HCT116 (cell line): ENCODE data around the gene LY6G6D. TPM values are rescaled to one million over a fixed set of nuclear protein-coding genes. Genes with fewer than 3 reads are reported as not detected.

ENCODE experiments used
- ATAC-seq: fragments of 200-7000 bp; cut with Tn5 transposase; 2 replicates; pipeline ENCODE4 v1.9.1; 2020; ENCODE audit warnings: mild to moderate bottlenecking, moderate library complexity
- BruUV-seq: library from RNA; stranded (reverse); fragments of 400-500 nt; replicated peaks from 2 replicates; lab custom pipeline; 2021; lab: Mats Ljungman, UMichigan
- CTCF ChIA-PET: fragments of 300-600 bp; sonication (Branson Sonifier 250); formaldehyde crosslinking; loops from one replicate; lab custom pipeline; 2021; ENCODE audit warnings: antibody characterized with exemption; lab: Charles Lee
- POLR2A ChIA-PET: fragments of 300-600, 350-600 bp; sonication (Branson Sonifier 250); formaldehyde crosslinking; loops from one replicate; lab custom pipeline; 2021; ENCODE audit warnings: antibody characterized with exemption; lab: Charles Lee
- RAD21 ChIA-PET, 2 experiments: fragments of 300-600 bp; sonication (Branson Sonifier 250); formaldehyde crosslinking; loops; one replicate each; lab custom pipeline; 2023; ENCODE audit warnings: low total read pairs in 2 of 2; ENCODE audit not compliant: uncharacterized antibody in 2 of 2, unreplicated experiment in 2 of 2, low non-redundant PET in 1 of 2; lab: Charles Lee
- DNase-seq: peaks from one replicate; pipeline ENCODE4 v3.0.0-alpha.2; 2010; ENCODE audit warnings: low read depth, low spot score
- H2AFZ ChIP-seq: fragments of 200-600 bp; shearing (Covaris generic), sonication (generic); 2 replicates; pipeline ENCODE4 v1.6.1; 2017; ENCODE audit warnings: low read depth, mixed run types, mixed read lengths, antibody characterized with exemption, low read length; ENCODE audit not compliant: poor library complexity, severe bottlenecking
- H3K27ac ChIP-seq: 2 replicates; pipeline ENCODE4 v1.5.1; 2012; ENCODE audit warnings: low read depth, low read length
- H3K27me3 ChIP-seq: fragments of 200-600 bp; sonication (generic); 2 replicates; pipeline ENCODE4 v1.6.1; 2016; ENCODE audit warnings: mixed run types, low read length, mixed read lengths; ENCODE audit not compliant: insufficient read depth
- H3K36me3 ChIP-seq, 2 experiments: fragments of 200-500 bp in 1 of 2; fragments of 200-600 bp in 1 of 2; sonication (Bioruptor generic) in 1 of 2; sonication (generic) in 1 of 2; 2 replicates each; pipeline versions ENCODE4 v1.5.1 to v1.6.1; 2014 to 2016; ENCODE audit warnings: low read length in 2 of 2, inconsistent platforms in 1 of 2, mixed read lengths in 1 of 2, mixed run types in 1 of 2; ENCODE audit not compliant: insufficient read depth in 2 of 2, control insufficient read depth in 1 of 2
- H3K4me1 ChIP-seq, 2 experiments: fragments of 200-600 bp in 1 of 2; sonication (generic) in 1 of 2; 2 replicates each; pipeline versions ENCODE4 v1.5.1 to v1.6.1; 2012 to 2017; ENCODE audit warnings: low read length in 2 of 2, inconsistent platforms in 1 of 2, mild to moderate bottlenecking in 1 of 2, mixed read lengths in 1 of 2, mixed run types in 1 of 2, moderate library complexity in 1 of 2; ENCODE audit not compliant: insufficient read depth in 2 of 2, control insufficient read depth in 1 of 2
- H3K4me2 ChIP-seq: fragments of 200-600 bp; sonication (generic); 2 replicates; pipeline ENCODE4 v1.6.1; 2017; ENCODE audit warnings: mixed run types, low read length, mixed read lengths
- H3K4me3 ChIP-seq, 2 experiments: fragments of 200-600 bp in 1 of 2; sonication (generic) in 1 of 2; replicated peaks in 1 of 2; 2 replicates each; pipeline ENCODE4 v1.5.1; 2011 to 2016; ENCODE audit warnings: low read length in 2 of 2, control low read depth in 1 of 2, low read depth in 1 of 2, mild to moderate bottlenecking in 1 of 2, mixed read lengths in 1 of 2, mixed run types in 1 of 2
- H3K79me2 ChIP-seq: fragments of 200-600 bp; sonication (generic); 2 replicates; pipeline ENCODE4 v1.6.1; 2017; ENCODE audit warnings: mild to moderate bottlenecking, mixed run types, low read length, moderate library complexity, mixed read lengths; ENCODE audit not compliant: insufficient read depth
- H3K9ac ChIP-seq: fragments of 200-600 bp; sonication (generic); 2 replicates; pipeline ENCODE4 v1.6.1; 2016; ENCODE audit warnings: low read length, mixed read lengths
- H3K9me2 ChIP-seq: fragments of 200-600 bp; sonication (generic), shearing (Covaris generic); 2 replicates; pipeline ENCODE4 v1.6.1; 2017; ENCODE audit warnings: mixed run types, mild to moderate bottlenecking, moderate library complexity; ENCODE audit not compliant: insufficient read depth
- H3K9me3 ChIP-seq, 2 experiments: fragments of 200-500 bp in 1 of 2; fragments of 200-600 bp in 1 of 2; sonication (Bioruptor generic) in 1 of 2; sonication (generic) in 1 of 2; 2 replicates each; pipeline ENCODE4 v1.6.1; 2014 to 2017; ENCODE audit warnings: low read length in 2 of 2, mixed read lengths in 2 of 2, inconsistent platforms in 1 of 2, low read depth in 1 of 2, mild to moderate bottlenecking in 1 of 2, mixed run types in 1 of 2, moderate library complexity in 1 of 2; ENCODE audit not compliant: control insufficient read depth in 1 of 2, insufficient read depth in 1 of 2
- H4K20me1 ChIP-seq: fragments of 200-600 bp; sonication (generic), shearing (Covaris generic); 2 replicates; pipeline ENCODE4 v1.6.1; 2017; ENCODE audit warnings: mixed run types, mild to moderate bottlenecking, moderate library complexity; ENCODE audit not compliant: insufficient read depth
- CEBPB ChIP-seq: IDR thresholded peaks from 2 replicates; pipeline ENCODE4 v1.6.1; 2012; ENCODE audit warnings: low read depth
- EGR1 ChIP-seq: IDR thresholded peaks from 2 replicates; pipeline ENCODE4 v1.6.1; 2012; ENCODE audit warnings: low read depth
- ELF1 ChIP-seq: IDR thresholded peaks from 2 replicates; pipeline ENCODE4 v1.6.1; 2012; ENCODE audit warnings: low read depth, borderline replicate concordance
- EZH2 ChIP-seq: fragments of 200-600 bp; sonication (generic); IDR thresholded peaks from 2 replicates; pipeline ENCODE4 v1.6.1; 2017; ENCODE audit warnings: antibody characterized with exemption, mixed run types
- EZH2phosphoT487 ChIP-seq: fragments of 200-600 bp; IDR thresholded peaks from 2 replicates; pipeline ENCODE4 v1.6.1; 2018; ENCODE audit warnings: antibody characterized with exemption, borderline replicate concordance
- JUND ChIP-seq: IDR thresholded peaks from 2 replicates; pipeline ENCODE4 v1.6.1; 2012
- POLR2AphosphoS5 ChIP-seq: IDR thresholded peaks from 2 replicates; pipeline ENCODE4 v1.6.1; 2011; ENCODE audit warnings: mild to moderate bottlenecking, low read depth, low read length, moderate library complexity
- RAD21 ChIP-seq: IDR thresholded peaks from 2 replicates; pipeline ENCODE4 v1.6.1; 2012; ENCODE audit warnings: low read depth, mild to moderate bottlenecking
- SP1 ChIP-seq: IDR thresholded peaks from 2 replicates; pipeline ENCODE4 v1.6.1; 2012; ENCODE audit warnings: low read depth
- YY1 ChIP-seq: IDR thresholded peaks from 2 replicates; pipeline ENCODE4 v1.6.1; 2011; ENCODE audit warnings: low read length, low read depth, moderate library complexity, mild to moderate bottlenecking; ENCODE audit not compliant: insufficient replicate concordance; ENCODE audit errors: extremely low read depth
- ZFX ChIP-seq: fragments of 450-650 bp; IDR thresholded peaks from 2 replicates; pipeline ENCODE4 v1.6.1; 2017
- ZNF274 ChIP-seq: fragments of 200-500 bp; sonication (Bioruptor generic); IDR thresholded peaks from 2 replicates; pipeline ENCODE4 v1.6.1; 2014; ENCODE audit warnings: mild to moderate bottlenecking, low read depth, low read length, inconsistent platforms
- intact Hi-C: fragments of 100-400 bp; cut with micrococcal nuclease; formaldehyde crosslinking; loops from 2 replicates; pipeline ENCODE4 v1.10.0; 2022
- total RNA-seq: library from RNA; stranded (reverse); gene quantifications from one replicate; pipeline ENCODE4 v1.2.1, GENCODE V29; 2021; ENCODE audit not compliant: unreplicated experiment
- TF ChIP-seq, protein P1 (sequence below): IDR thresholded peaks from 2 replicates; pipeline ENCODE4 v1.6.1; 2012
- TF ChIP-seq, protein P2 (sequence below): IDR thresholded peaks from 2 replicates; pipeline ENCODE4 v1.6.1; 2012
- TF ChIP-seq, protein P3 (sequence below), 3 experiments: fragments of 200-600 bp in 1 of 3; sonication (generic) in 1 of 3; IDR thresholded peaks in 2 of 3; conservative IDR thresholded peaks in 1 of 3; 2 replicates each; pipeline ENCODE4 v1.5.1; 2012 to 2017; ENCODE audit warnings: low read depth in 2 of 3, low read length in 2 of 3, antibody characterized with exemption in 1 of 3, borderline replicate concordance in 1 of 3, control low read depth in 1 of 3, mild to moderate bottlenecking in 1 of 3, mixed read lengths in 1 of 3, mixed run types in 1 of 3, moderate library complexity in 1 of 3; ENCODE audit not compliant: insufficient read depth in 1 of 3

The LY6G6D gene
- total RNA-seq, 1 experiment from 2014 or later: not detected

DNA sequence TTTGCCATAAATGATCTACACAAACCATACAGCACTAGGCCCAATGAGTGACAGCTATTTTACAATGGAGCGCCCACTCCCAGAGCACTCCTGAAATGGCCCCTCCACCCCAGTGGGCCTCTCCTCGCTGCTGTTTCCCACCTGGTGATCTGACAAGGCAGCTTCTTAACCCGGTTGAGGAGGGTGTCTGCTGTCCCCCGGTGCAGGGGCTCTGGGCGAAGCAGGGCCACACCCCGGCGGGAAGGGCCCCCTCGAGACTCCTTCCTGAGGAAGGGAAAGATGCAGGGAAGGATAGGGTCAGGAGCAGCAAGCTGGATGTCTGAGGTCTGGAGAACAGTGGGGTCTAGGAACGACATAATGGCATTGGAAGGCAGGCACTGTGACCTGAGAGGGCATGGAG, 22.3 kb upstream of the LY6G6D start:
- ChIA-PET POLR2A (no interaction called here), CTCF (no interaction called here)
- Histone ChIP-seq H4K20me1 (no peaks in the 10 kb centered on the region), H3K4me3 (no peak overlapping the region), H3K36me3 (peaks cover 20 to 21% of the 10 kb centered on the region in 2 experiments; a peak in 3 of 4 replicates), H3K4me1 (peaks cover 11 to 16% of the 10 kb centered on the region in 2 experiments), H3K27ac (no peak overlapping the region), H3K27me3 (no peaks in the 10 kb centered on the region), H3K9me3 (no peaks in the 10 kb centered on the region)
- no peak for ATAC-seq
- no peak for DNase-seq
- TF ChIP-seq, protein P1, sequence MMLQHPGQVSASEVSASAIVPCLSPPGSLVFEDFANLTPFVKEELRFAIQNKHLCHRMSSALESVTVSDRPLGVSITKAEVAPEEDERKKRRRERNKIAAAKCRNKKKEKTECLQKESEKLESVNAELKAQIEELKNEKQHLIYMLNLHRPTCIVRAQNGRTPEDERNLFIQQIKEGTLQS: no peak
- no peak for TF ChIP-seq SP1
- TF ChIP-seq ELF1: no peak
- no peak for TF ChIP-seq YY1
- no peak for TF ChIP-seq ZNF274
- no peak for TF ChIP-seq POLR2AphosphoS5
- TF ChIP-seq, protein P2, sequence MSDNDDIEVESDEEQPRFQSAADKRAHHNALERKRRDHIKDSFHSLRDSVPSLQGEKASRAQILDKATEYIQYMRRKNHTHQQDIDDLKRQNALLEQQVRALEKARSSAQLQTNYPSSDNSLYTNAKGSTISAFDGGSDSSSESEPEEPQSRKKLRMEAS: no peak
- no peak for TF ChIP-seq EZH2
- TF ChIP-seq RAD21: no peak
- TF ChIP-seq, protein P3, sequence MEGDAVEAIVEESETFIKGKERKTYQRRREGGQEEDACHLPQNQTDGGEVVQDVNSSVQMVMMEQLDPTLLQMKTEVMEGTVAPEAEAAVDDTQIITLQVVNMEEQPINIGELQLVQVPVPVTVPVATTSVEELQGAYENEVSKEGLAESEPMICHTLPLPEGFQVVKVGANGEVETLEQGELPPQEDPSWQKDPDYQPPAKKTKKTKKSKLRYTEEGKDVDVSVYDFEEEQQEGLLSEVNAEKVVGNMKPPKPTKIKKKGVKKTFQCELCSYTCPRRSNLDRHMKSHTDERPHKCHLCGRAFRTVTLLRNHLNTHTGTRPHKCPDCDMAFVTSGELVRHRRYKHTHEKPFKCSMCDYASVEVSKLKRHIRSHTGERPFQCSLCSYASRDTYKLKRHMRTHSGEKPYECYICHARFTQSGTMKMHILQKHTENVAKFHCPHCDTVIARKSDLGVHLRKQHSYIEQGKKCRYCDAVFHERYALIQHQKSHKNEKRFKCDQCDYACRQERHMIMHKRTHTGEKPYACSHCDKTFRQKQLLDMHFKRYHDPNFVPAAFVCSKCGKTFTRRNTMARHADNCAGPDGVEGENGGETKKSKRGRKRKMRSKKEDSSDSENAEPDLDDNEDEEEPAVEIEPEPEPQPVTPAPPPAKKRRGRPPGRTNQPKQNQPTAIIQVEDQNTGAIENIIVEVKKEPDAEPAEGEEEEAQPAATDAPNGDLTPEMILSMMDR (IDR thresholded peaks at IDR 0.05 in 2 of 3, conservative IDR thresholded peaks at IDR 0.05 in 1 of 3; ENCODE audit: borderline replicate concordance in 1 of 3, insufficient read depth in 1 of 3, low read depth in 2 of 3, low read length in 2 of 3): no peak
- no peak for TF ChIP-seq EGR1
- no peak for TF ChIP-seq EZH2phosphoT487
- no peak for TF ChIP-seq CEBPB
- TF ChIP-seq JUND: no peak
- TF ChIP-seq ZFX: no peak
- TF ChIP-seq, all 23 proteins: peak for 0
- BruUV-seq: no TSS peak
- intact Hi-C loops: no loop called here
- Histone ChIP-seq H3K9ac (no peak overlapping the region), H3K4me2 (no peak overlapping the region), H3K79me2 (no peaks in the 10 kb centered on the region), H2AFZ (no peak overlapping the region), H3K9me2 (no peaks in the 10 kb centered on the region)
- RAD21 ChIA-PET: no interaction called here
